Progenitor cell of endocrine pancreas (in vitro differentiated cells): ENCODE results near the gene TAF4. TPM values are rescaled to one million over a fixed set of nuclear protein-coding genes. Genes with fewer than 3 reads are reported as not detected.

Source experiments
- DNase-seq: peaks from one replicate; pipeline ENCODE4 v3.0.0; 2021; ENCODE audit warnings: low spot score; ENCODE audit not compliant: unreplicated experiment
- H3K27ac Mint-ChIP-seq: 2 replicates; pipeline ENCODE4 v1.8.0; 2021; ENCODE audit warnings: mild to moderate bottlenecking, moderate library complexity, mixed read lengths
- H3K27me3 Mint-ChIP-seq: 2 replicates; pipeline ENCODE4 v1.8.0; 2021; ENCODE audit warnings: mixed read lengths
- H3K36me3 Mint-ChIP-seq: 2 replicates; pipeline ENCODE4 v1.8.0; 2022; ENCODE audit warnings: mixed read lengths; ENCODE audit not compliant: insufficient read depth
- H3K4me1 Mint-ChIP-seq: 2 replicates; pipeline ENCODE4 v1.8.0; 2021; ENCODE audit warnings: low read depth, mixed read lengths
- H3K4me3 Mint-ChIP-seq: 2 replicates; pipeline ENCODE4 v1.8.0; 2021; ENCODE audit warnings: low read depth, mild to moderate bottlenecking, moderate library complexity, mixed read lengths
- H3K9me3 Mint-ChIP-seq: 2 replicates; pipeline ENCODE4 v1.8.0; 2021; ENCODE audit warnings: low read depth, mixed read lengths
- CTCF ChIP-seq: fragments of 200-600 bp; sonication (generic); IDR thresholded peaks from one replicate; pipeline ENCODE4 v1.5.0; 2021; ENCODE audit warnings: antibody characterized with exemption, mild to moderate bottlenecking; ENCODE audit not compliant: unreplicated experiment
- total RNA-seq: library from RNA; stranded (reverse); gene quantifications from 2 replicates; pipeline ENCODE4 v1.2.1, GENCODE V29; 2021

Gene TAF4
- total RNA-seq, 1 donor from 2014 or later: 34.7 TPM

- H3K9me3 Mint-ChIP-seq: no peaks in the 10 kb centered on the region
- H3K36me3 Mint-ChIP-seq: no peaks in the 10 kb centered on the region
- H3K4me3 Mint-ChIP-seq: no peak overlapping the region
- TF ChIP-seq CTCF: no peak
- H3K27me3 Mint-ChIP-seq: no peaks in the 10 kb centered on the region
- no peaks in the 10 kb centered on the region for H3K4me1 Mint-ChIP-seq
- DNase-seq: no peak
- H3K27ac Mint-ChIP-seq: no peak overlapping the region
Measured at GRCh38 chr20:61942526-61942925, 123.2 kb downstream of the TAF4 start.

- no peak for DNase-seq
- Mint-ChIP-seq H3K27ac (no peak overlapping the region), H3K36me3 (no peaks in the 10 kb centered on the region), H3K4me1 (no peaks in the 10 kb centered on the region), H3K9me3 (no peaks in the 10 kb centered on the region), H3K27me3 (no peaks in the 10 kb centered on the region), H3K4me3 (no peak overlapping the region)
- TF ChIP-seq CTCF: no peak
Measured at GRCh38 chr20:61941721-61942405, 123.8 kb downstream of the TAF4 start.

GRCh38 chr20:61940976-61941720 is 124.5 kb downstream of the TAF4 start:
- Mint-ChIP-seq H3K4me3 (no peak overlapping the region), H3K27me3 (no peaks in the 10 kb centered on the region), H3K27ac (no peak overlapping the region), H3K4me1 (no peaks in the 10 kb centered on the region), H3K9me3 (no peaks in the 10 kb centered on the region), H3K36me3 (no peaks in the 10 kb centered on the region)
- no peak for DNase-seq
- TF ChIP-seq CTCF: no peak

- Mint-ChIP-seq H3K4me1 (no peaks in the 10 kb centered on the region), H3K4me3 (no peak overlapping the region), H3K36me3 (no peaks in the 10 kb centered on the region), H3K27ac (no peak overlapping the region), H3K27me3 (no peaks in the 10 kb centered on the region), H3K9me3 (no peaks in the 10 kb centered on the region)
- no peak for DNase-seq
- no peak for TF ChIP-seq CTCF
Measured at GRCh38 chr20:61940491-61940890, 125.2 kb downstream of the TAF4 start.

- no peak overlapping the region for H3K4me3 Mint-ChIP-seq
- H3K27ac Mint-ChIP-seq: no peak overlapping the region
- H3K27me3 Mint-ChIP-seq: peaks cover 3% of the 10 kb centered on the region
- no peak for DNase-seq
- TF ChIP-seq CTCF: no peak
- no peaks in the 10 kb centered on the region for H3K9me3 Mint-ChIP-seq
- H3K36me3 Mint-ChIP-seq: no peaks in the 10 kb centered on the region
- H3K4me1 Mint-ChIP-seq: no peaks in the 10 kb centered on the region
Measured at GRCh38 chr20:61939691-61940360, 125.9 kb downstream of the TAF4 start.
